Measurements from ENCODE around the gene MLXIPL. TPM values are rescaled to one million over a fixed set of nuclear protein-coding genes. Genes with fewer than 3 reads are reported as not detected.

The MLXIPL gene
- total RNA-seq, 1 donor from 2014 or later = 2.0 TPM

- DNase-seq (ENCODE audit: low spot score in 2 of 2, unreplicated experiment in 2 of 2) = no peak
- no peak overlapping the region for H3K4me3 Mint-ChIP-seq
Measured at GRCh38 chr7:73572767-73573186, 51.5 kb downstream of the MLXIPL start.

GRCh38 chr7:73570977-73571376, 53.3 kb downstream of the MLXIPL start:
- peaks cover 24% of the 10 kb centered on the region for H3K36me3 Mint-ChIP-seq
- no peak for DNase-seq (ENCODE audit: low spot score in 2 of 2, unreplicated experiment in 2 of 2)
- no peak for TF ChIP-seq CTCF (IDR thresholded peaks at IDR 0.05; ENCODE audit: unreplicated experiment)
- no peaks in the 10 kb centered on the region for H3K27me3 Mint-ChIP-seq (ENCODE audit: low read depth)
- no peak overlapping the region for H3K27ac Mint-ChIP-seq
- H3K9me3 Mint-ChIP-seq = no peaks in the 10 kb centered on the region
- no peak overlapping the region for H3K4me3 Mint-ChIP-seq
- H3K4me1 Mint-ChIP-seq = no peaks in the 10 kb centered on the region

More at GRCh38 chr7:73572767-73573186, 51.5 kb downstream of the MLXIPL start:
- peaks cover 28% of the 10 kb centered on the region for H3K36me3 Mint-ChIP-seq
- TF ChIP-seq CTCF (IDR thresholded peaks at IDR 0.05; ENCODE audit: unreplicated experiment) = no peak
- H3K27ac Mint-ChIP-seq = no peak overlapping the region
- no peaks in the 10 kb centered on the region for H3K27me3 Mint-ChIP-seq (ENCODE audit: low read depth)
- peaks cover 12% of the 10 kb centered on the region for H3K4me1 Mint-ChIP-seq
- no peaks in the 10 kb centered on the region for H3K9me3 Mint-ChIP-seq

GRCh38 chr7:73570521-73570920, 53.8 kb downstream of the MLXIPL start:
- TF ChIP-seq CTCF (IDR thresholded peaks at IDR 0.05; ENCODE audit: unreplicated experiment) = no peak
- peaks cover 24% of the 10 kb centered on the region for H3K36me3 Mint-ChIP-seq

GRCh38 chr7:73569042-73569608, 55.2 kb downstream of the MLXIPL start:
- Mint-ChIP-seq H3K4me1 (no peaks in the 10 kb centered on the region), H3K4me3 (no peak overlapping the region), H3K27ac (no peak overlapping the region), H3K36me3 (peaks cover 21% of the 10 kb centered on the region), H3K27me3 (ENCODE audit: low read depth) (no peaks in the 10 kb centered on the region), H3K9me3 (no peaks in the 10 kb centered on the region)
- TF ChIP-seq CTCF (IDR thresholded peaks at IDR 0.05; ENCODE audit: unreplicated experiment) = no peak
- DNase-seq (ENCODE audit: low spot score in 2 of 2, unreplicated experiment in 2 of 2) = no peak

More at GRCh38 chr7:73570521-73570920, 53.8 kb downstream of the MLXIPL start:
- Mint-ChIP-seq H3K9me3 (no peaks in the 10 kb centered on the region), H3K4me3 (no peak overlapping the region), H3K27me3 (ENCODE audit: low read depth) (no peaks in the 10 kb centered on the region), H3K4me1 (no peaks in the 10 kb centered on the region), H3K27ac (no peak overlapping the region)
- no peak for DNase-seq (ENCODE audit: low spot score in 2 of 2, unreplicated experiment in 2 of 2)

- no peaks in the 10 kb centered on the region for H3K9me3 Mint-ChIP-seq
- no peak overlapping the region for H3K4me3 Mint-ChIP-seq
- H3K27me3 Mint-ChIP-seq (ENCODE audit: low read depth) = no peaks in the 10 kb centered on the region
- no peak for DNase-seq (ENCODE audit: low spot score in 2 of 2, unreplicated experiment in 2 of 2)
- peaks cover 19% of the 10 kb centered on the region for H3K36me3 Mint-ChIP-seq
- no peak for TF ChIP-seq CTCF (IDR thresholded peaks at IDR 0.05; ENCODE audit: unreplicated experiment)
- H3K4me1 Mint-ChIP-seq = no peaks in the 10 kb centered on the region
- no peak overlapping the region for H3K27ac Mint-ChIP-seq
Measured at GRCh38 chr7:73567846-73568685, 56.3 kb downstream of the MLXIPL start.
